H9 (cell line): ENCODE measurements around the gene ANKRD35. TPM values are rescaled to one million over a fixed set of nuclear protein-coding genes. Genes with fewer than 3 reads are reported as not detected.

Experiments
- DNase-seq: peaks from one replicate; pipeline ENCODE4 v3.0.0-alpha.2; 2017
- H2AFZ ChIP-seq: one replicate; pipeline ENCODE4 v1.6.1; 2013; ENCODE audit warnings: mild to moderate bottlenecking, low read length, control low read depth, moderate library complexity
- H2AK5ac ChIP-seq: 2 replicates; pipeline ENCODE4 v1.6.1; 2013; ENCODE audit warnings: low read length, control low read depth, mixed read lengths; ENCODE audit not compliant: insufficient read length
- H2BK120ac ChIP-seq: one replicate; pipeline ENCODE4 v1.6.1; 2013; ENCODE audit warnings: low read depth, mild to moderate bottlenecking, low read length, control low read depth, inconsistent platforms; ENCODE audit not compliant: poor library complexity, severe bottlenecking
- H2BK12ac ChIP-seq: 2 replicates; pipeline ENCODE4 v1.6.1; 2013; ENCODE audit warnings: low read length, control low read depth, mixed read lengths, low read depth; ENCODE audit not compliant: insufficient read length
- H2BK15ac ChIP-seq: 2 replicates; pipeline ENCODE4 v1.6.1; 2013; ENCODE audit warnings: low read depth, low read length, control low read depth
- H2BK20ac ChIP-seq: one replicate; pipeline ENCODE4 v1.6.1; 2013; ENCODE audit warnings: low read depth, mild to moderate bottlenecking, low read length, control low read depth, inconsistent platforms; ENCODE audit not compliant: poor library complexity, severe bottlenecking
- H2BK5ac ChIP-seq: 2 replicates; pipeline ENCODE4 v1.6.1; 2013; ENCODE audit warnings: low read length, control low read depth, mixed read lengths; ENCODE audit not compliant: insufficient read length
- H3K14ac ChIP-seq: 2 replicates; pipeline ENCODE4 v1.6.1; 2013; ENCODE audit warnings: low read length, control low read depth; ENCODE audit not compliant: insufficient read depth
- H3K18ac ChIP-seq: 2 replicates; pipeline ENCODE4 v1.6.1; 2013; ENCODE audit warnings: low read depth, mild to moderate bottlenecking, mixed read lengths, low read length, control low read depth; ENCODE audit not compliant: insufficient read length
- H3K23ac ChIP-seq: 2 replicates; pipeline ENCODE4 v1.6.1; 2013; ENCODE audit warnings: low read length, control low read depth, mixed read lengths, low read depth; ENCODE audit not compliant: insufficient read length
- H3K23me2 ChIP-seq: 2 replicates; pipeline ENCODE4 v1.6.1; 2013; ENCODE audit warnings: low read depth, mild to moderate bottlenecking, mixed read lengths, low read length, control low read depth; ENCODE audit not compliant: insufficient read length, poor library complexity, severe bottlenecking
- H3K27ac ChIP-seq: 2 replicates; pipeline ENCODE4 v1.5.1; 2013; ENCODE audit warnings: low read length, control low read depth, mixed read lengths, low read depth; ENCODE audit not compliant: insufficient read length
- H3K27me3 ChIP-seq: 2 replicates; pipeline ENCODE4 v1.6.1; 2013; ENCODE audit warnings: low read length, control low read depth, inconsistent platforms; ENCODE audit not compliant: insufficient read depth
- H3K4ac ChIP-seq: 2 replicates; pipeline ENCODE4 v1.6.1; 2013; ENCODE audit warnings: low read depth, mild to moderate bottlenecking, control low read depth, inconsistent platforms, low read length, moderate library complexity
- H3K4me1 ChIP-seq: 2 replicates; pipeline ENCODE4 v1.6.1; 2013; ENCODE audit warnings: low read length, control low read depth, inconsistent platforms; ENCODE audit not compliant: insufficient read depth
- H3K4me2 ChIP-seq: 2 replicates; pipeline ENCODE4 v1.6.1; 2013; ENCODE audit warnings: low read length, control low read depth, mixed read lengths; ENCODE audit not compliant: insufficient read length, insufficient read depth
- H3K56ac ChIP-seq: 2 replicates; pipeline ENCODE4 v1.6.1; 2013; ENCODE audit warnings: low read depth, mild to moderate bottlenecking, mixed read lengths, low read length, control low read depth; ENCODE audit not compliant: insufficient read length
- H3K79me1 ChIP-seq: 2 replicates; pipeline ENCODE4 v1.6.1; 2013; ENCODE audit warnings: low read depth, mild to moderate bottlenecking, moderate library complexity, low read length, control low read depth, inconsistent platforms; ENCODE audit not compliant: insufficient read depth, poor library complexity, severe bottlenecking
- H3K79me2 ChIP-seq: 2 replicates; pipeline ENCODE4 v1.6.1; 2013; ENCODE audit warnings: low read length, control low read depth, inconsistent platforms; ENCODE audit not compliant: insufficient read depth
- H3K9ac ChIP-seq: 2 replicates; pipeline ENCODE4 v1.6.1; 2013; ENCODE audit warnings: low read length, control low read depth, mixed read lengths; ENCODE audit not compliant: insufficient read length; ENCODE audit errors: extremely low read depth
- H3K9me3 ChIP-seq: one replicate; pipeline ENCODE4 v1.6.1; 2013; ENCODE audit warnings: low read depth, low read length, inconsistent platforms; ENCODE audit not compliant: control insufficient read depth
- H3T11ph ChIP-seq: one replicate; pipeline ENCODE4 v1.6.1; 2013; ENCODE audit warnings: mild to moderate bottlenecking, low read length, control low read depth, inconsistent platforms
- H4K20me1 ChIP-seq: one replicate; pipeline ENCODE4 v1.6.1; 2013; ENCODE audit not compliant: control insufficient read depth, insufficient read length, insufficient read depth
- H4K5ac ChIP-seq: 2 replicates; pipeline ENCODE4 v1.6.1; 2013; ENCODE audit warnings: low read depth, mild to moderate bottlenecking, mixed read lengths, low read length, control low read depth; ENCODE audit not compliant: insufficient read length
- H4K8ac ChIP-seq: replicated peaks from 2 replicates; pipeline ENCODE4 v1.6.1; 2013; ENCODE audit warnings: low read length, control low read depth, mixed read lengths, low read depth; ENCODE audit not compliant: insufficient read length
- H4K91ac ChIP-seq: 2 replicates; pipeline ENCODE4 v1.6.1; 2013; ENCODE audit warnings: low read depth, mild to moderate bottlenecking, moderate library complexity, mixed read lengths, low read length, control low read depth; ENCODE audit not compliant: insufficient read length
- H3K27ac Mint-ChIP-seq, 3 experiments: 2 replicates in 2 of 3; 3 replicates in 1 of 3; pipeline ENCODE4 v1.8.0; 2020 to 2021; ENCODE audit warnings: mixed read lengths in 3 of 3, mild to moderate bottlenecking in 1 of 3, moderate library complexity in 1 of 3
- H3K27me3 Mint-ChIP-seq: 2 replicates; pipeline ENCODE4 v1.8.0; 2021; ENCODE audit warnings: low read depth, mild to moderate bottlenecking, moderate library complexity, mixed read lengths
- H3K36me3 Mint-ChIP-seq, 3 experiments: 2 replicates in 2 of 3; 3 replicates in 1 of 3; pipeline ENCODE4 v1.8.0; 2020 to 2021; ENCODE audit warnings: low read depth in 3 of 3, mixed read lengths in 3 of 3; ENCODE audit not compliant: insufficient read depth in 1 of 3
- H3K4me1 Mint-ChIP-seq, 2 experiments: 2 replicates each; pipeline ENCODE4 v1.8.0; 2020; ENCODE audit warnings: mixed read lengths in 2 of 2
- H3K4me3 Mint-ChIP-seq, 2 experiments: 2 replicates in 1 of 2; 3 replicates in 1 of 2; pipeline ENCODE4 v1.8.0; 2020 to 2021; ENCODE audit warnings: mild to moderate bottlenecking in 2 of 2, mixed read lengths in 2 of 2, moderate library complexity in 1 of 2
- H3K9me3 Mint-ChIP-seq, 2 experiments: 2 replicates in 1 of 2; 3 replicates in 1 of 2; pipeline ENCODE4 v1.8.0; 2020; ENCODE audit warnings: mild to moderate bottlenecking in 2 of 2, mixed read lengths in 2 of 2, moderate library complexity in 1 of 2
- WGBS: extraction: QIAGEN DNeasy Blood & Tissue Kit; methylation state at CpG from one replicate; pipeline ENCODE4 v1.1.7; 2013; ENCODE audit warnings: missing lambda C conversion rate, low lambda C conversion rate, mixed read lengths; ENCODE audit not compliant: insufficient read length; ENCODE audit errors: extremely low coverage; 5-methylcytosine and 5-hydroxymethylcytosine counted together
- total RNA-seq: library from RNA; stranded (reverse); gene quantifications from 2 replicates; pipeline ENCODE4 v1.2.1, GENCODE V29; 2021
- TF ChIP-seq, protein P1 (sequence below): fragments of 200-600 bp; sonication (generic); conservative IDR thresholded peaks from 3 replicates; pipeline ENCODE4 v1.8.0; 2021; ENCODE audit warnings: antibody characterized with exemption, mild to moderate bottlenecking

Gene ANKRD35
- total RNA-seq, 1 experiment from 2014 or later = 0.28 TPM

- H3K79me2 ChIP-seq = no peaks in the 10 kb centered on the region
- no peak overlapping the region for H2AFZ ChIP-seq
- no peaks in the 10 kb centered on the region for H3K27me3 ChIP-seq
- H3T11ph ChIP-seq = no peak overlapping the region
- no peak overlapping the region for H2BK12ac ChIP-seq
- DNase-seq = no peak
- H2BK5ac ChIP-seq = no peak overlapping the region
- Mint-ChIP-seq H3K9me3 (no peaks in the 10 kb centered on the region), H3K4me3 (no peak overlapping the region), H3K27ac (no peak overlapping the region), H3K4me1 (peaks cover 9 to 12% of the 10 kb centered on the region in 2 experiments), H3K36me3 (peaks cover 0 to 8% (median 0%) of the 10 kb centered on the region in 3 experiments; a peak in 2 of 7 replicates), H3K27me3 (peaks cover 15% of the 10 kb centered on the region)
- no peak overlapping the region for H3K4me2 ChIP-seq
- H3K23ac ChIP-seq = no peak overlapping the region
- no peak overlapping the region for H3K14ac ChIP-seq
- no peak overlapping the region for H2BK15ac ChIP-seq
- no peak overlapping the region for H4K91ac ChIP-seq
- H3K18ac ChIP-seq = no peak overlapping the region
- H4K8ac ChIP-seq = no peak overlapping the region
- H3K9ac ChIP-seq = no peak overlapping the region
- no peaks in the 10 kb centered on the region for H3K4me1 ChIP-seq
- H4K5ac ChIP-seq = no peak overlapping the region
- H3K79me1 ChIP-seq = no peaks in the 10 kb centered on the region
- TF ChIP-seq, protein P1, sequence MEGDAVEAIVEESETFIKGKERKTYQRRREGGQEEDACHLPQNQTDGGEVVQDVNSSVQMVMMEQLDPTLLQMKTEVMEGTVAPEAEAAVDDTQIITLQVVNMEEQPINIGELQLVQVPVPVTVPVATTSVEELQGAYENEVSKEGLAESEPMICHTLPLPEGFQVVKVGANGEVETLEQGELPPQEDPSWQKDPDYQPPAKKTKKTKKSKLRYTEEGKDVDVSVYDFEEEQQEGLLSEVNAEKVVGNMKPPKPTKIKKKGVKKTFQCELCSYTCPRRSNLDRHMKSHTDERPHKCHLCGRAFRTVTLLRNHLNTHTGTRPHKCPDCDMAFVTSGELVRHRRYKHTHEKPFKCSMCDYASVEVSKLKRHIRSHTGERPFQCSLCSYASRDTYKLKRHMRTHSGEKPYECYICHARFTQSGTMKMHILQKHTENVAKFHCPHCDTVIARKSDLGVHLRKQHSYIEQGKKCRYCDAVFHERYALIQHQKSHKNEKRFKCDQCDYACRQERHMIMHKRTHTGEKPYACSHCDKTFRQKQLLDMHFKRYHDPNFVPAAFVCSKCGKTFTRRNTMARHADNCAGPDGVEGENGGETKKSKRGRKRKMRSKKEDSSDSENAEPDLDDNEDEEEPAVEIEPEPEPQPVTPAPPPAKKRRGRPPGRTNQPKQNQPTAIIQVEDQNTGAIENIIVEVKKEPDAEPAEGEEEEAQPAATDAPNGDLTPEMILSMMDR = no peak
- H2AK5ac ChIP-seq = no peak overlapping the region
- H2BK120ac ChIP-seq = no peak overlapping the region
- H3K9me3 ChIP-seq = no peaks in the 10 kb centered on the region
- no peak overlapping the region for H3K4ac ChIP-seq
- no CpG with 5 or more reads among the region's 1 CpG for whole genome bisulfite sequencing
- H4K20me1 ChIP-seq = no peaks in the 10 kb centered on the region
- H3K27ac ChIP-seq = no peak overlapping the region
- no peaks in the 10 kb centered on the region for H3K23me2 ChIP-seq
- no peak overlapping the region for H3K56ac ChIP-seq
- H2BK20ac ChIP-seq = no peak overlapping the region
Measured at GRCh38 chr1:145908653-145909052, 23.0 kb upstream of the ANKRD35 start.
